HTERT RPE-1 (cell line): ENCODE data around the gene CHST8.

ENCODE experiments used
- in situ Hi-C: fragments of 300-500 bp; cut with MboI; formaldehyde crosslinking; loops from 4 replicates; pipeline ENCODE4 v1.14.3; 2020; ENCODE audit warnings: low sequenced_read_pairs

CHST8 gene

DNA sequence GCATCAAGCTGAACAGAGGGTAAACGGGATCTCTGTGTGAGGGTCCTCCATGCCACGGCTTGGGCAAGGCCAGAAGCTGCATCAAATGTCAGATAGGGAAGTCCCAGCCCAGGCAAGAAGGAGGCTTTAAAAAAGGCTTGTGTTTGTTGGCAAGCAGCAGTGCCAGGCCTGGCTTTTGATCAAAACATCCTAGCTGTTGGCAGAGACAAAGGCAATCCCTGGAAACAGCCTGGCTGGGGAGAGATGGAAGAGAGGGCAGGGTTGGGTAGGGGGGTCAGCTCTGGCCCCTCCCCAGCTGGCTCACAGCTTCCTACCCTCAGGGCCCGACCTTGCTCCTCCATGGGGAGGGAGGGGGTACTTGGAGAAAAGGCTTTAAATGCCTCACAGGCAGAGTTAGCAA lies 113.2 kb downstream of the CHST8 start:
- in situ Hi-C loops = no loop called here

DNA sequence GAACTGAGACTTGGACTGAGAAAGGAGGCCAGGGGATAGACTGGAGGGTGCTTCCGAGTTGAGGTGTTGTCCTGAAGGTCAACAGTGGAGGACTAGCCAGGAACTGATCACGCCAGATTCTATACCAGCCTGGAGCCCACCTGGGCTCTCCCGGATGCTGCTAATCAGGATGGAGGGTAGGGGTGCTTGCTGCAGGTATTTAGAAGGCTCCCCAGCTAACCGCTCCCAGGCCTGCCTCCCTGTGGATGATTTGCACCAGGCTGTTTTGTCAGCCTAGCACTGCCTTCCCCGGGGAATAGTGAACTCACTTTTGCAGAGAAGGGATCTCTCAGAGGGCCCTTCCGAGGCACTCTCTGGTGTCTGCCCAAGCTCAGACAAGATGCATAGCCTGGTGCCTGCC lies 114.4 kb downstream of the CHST8 start:
- in situ Hi-C loops = no loop called here

DNA sequence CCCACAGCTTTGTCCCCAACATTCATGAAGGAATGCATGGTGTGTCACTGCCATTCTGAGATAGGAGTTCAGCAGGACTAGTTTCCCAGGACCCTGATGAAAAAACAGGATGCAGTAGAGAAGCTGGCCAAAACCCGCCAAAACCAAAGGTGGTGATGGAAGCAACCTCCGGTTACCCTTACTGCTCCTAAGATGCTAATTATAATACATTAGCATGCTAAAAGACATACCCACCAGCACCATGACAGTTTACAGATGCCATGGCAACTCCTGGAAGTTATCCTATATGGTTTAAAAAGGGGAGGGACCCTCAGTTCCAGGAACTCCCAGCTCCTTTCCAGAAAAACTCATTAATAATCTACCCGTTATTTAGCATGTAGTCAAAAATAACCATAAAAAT lies 115.0 kb downstream of the CHST8 start:
- in situ Hi-C loops = no loop called here

DNA sequence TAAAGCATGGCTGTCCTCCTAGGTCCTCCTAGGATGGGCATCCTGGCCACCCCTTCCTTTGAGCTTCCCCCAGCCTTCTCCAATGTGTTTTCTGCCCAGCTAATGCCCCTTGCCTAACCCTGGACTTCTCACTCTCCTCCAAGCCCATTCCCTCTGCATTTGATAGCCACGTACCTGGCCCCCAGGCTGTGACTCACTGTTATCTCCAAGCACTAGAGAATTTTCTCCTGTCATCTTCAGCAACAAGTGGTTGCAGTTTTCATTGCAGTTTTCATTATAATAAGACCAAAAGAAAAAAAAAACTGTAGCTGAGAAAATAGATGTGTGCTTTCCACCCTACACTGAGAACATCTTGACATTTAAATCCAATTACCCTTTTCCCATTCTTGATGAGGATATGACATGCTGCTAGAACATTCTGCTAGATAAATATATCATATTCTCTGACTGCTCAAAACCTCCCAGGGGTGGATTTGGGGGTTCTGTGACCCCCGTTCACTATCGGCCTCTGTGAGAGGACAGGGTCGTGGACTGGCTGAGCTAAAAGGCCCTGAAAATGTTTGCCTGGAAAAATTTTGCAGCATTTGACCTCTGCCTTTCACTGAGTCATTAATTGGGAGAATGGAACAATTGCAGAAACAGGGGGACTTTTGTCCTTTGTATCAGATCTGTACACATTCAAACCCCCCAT lies 116.1 kb downstream of the CHST8 start:
- in situ Hi-C loops = no loop called here

DNA sequence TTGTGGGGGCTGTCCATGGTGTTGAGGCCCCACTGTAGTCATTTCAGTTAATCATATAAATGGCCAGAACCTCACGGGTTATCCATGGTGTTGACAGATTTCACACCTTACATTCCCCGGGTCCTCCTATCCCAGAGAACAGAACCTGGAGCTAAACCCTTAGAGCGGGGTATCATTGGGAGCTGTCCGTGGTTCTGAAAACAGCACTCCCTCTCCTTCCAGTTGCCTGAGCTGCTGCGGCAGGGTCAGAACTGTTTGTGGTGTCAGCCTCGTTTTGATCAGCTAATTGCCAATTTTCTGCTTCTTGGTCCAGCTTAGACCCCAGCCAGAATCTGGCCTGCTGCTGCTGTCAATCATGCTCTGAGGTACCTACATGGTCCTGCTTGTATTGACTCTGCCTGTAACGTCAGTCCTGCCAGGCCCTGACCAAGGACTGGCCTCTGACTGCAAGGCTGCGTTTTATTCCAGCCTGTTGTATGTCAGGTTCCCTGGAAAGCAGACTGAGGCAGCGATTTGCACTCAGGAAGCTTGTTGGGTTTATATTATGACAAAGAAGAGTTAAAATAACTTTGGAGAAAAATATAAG lies 119.2 kb downstream of the CHST8 start:
- in situ Hi-C loops = no loop called here

DNA sequence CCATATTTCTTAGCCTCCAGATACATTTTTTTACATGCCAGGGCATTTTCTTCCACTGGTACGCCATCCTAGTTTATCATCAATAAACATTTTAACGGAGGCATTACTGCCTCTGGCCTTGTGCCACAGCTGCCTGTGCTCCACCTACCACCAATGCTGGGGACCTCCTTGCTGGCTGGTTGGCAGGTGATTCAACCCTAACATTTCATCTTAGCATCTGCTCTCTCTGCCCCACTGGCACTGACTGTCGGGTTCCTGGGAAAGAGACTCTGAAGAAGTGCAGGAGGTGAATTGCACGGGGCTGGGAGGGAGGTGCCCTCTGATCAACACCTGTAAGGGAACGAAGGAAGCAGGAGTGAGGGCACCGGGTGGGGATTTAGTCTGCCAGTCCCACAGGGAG lies 123.5 kb downstream of the CHST8 start:
- in situ Hi-C loops = no loop called here

DNA sequence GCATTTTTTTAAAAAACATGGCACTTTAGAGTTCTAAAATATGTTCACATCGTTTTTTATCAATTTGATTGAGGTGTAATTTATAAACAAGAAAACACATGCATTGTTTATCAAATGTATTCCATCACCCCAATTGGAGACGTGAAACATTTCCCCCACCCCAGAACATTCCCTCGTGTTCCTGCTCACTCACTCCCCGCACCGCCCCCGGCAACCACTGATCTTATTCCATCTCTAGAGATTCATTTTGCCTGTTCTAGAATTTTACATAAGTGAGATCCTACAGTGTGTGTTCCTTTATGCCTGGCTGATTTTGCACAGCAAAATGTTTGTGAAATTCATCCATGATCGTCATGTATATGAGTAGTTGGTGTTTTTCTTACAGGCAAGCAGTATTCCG lies 124.4 kb downstream of the CHST8 start:
- in situ Hi-C loops = no loop called here

DNA sequence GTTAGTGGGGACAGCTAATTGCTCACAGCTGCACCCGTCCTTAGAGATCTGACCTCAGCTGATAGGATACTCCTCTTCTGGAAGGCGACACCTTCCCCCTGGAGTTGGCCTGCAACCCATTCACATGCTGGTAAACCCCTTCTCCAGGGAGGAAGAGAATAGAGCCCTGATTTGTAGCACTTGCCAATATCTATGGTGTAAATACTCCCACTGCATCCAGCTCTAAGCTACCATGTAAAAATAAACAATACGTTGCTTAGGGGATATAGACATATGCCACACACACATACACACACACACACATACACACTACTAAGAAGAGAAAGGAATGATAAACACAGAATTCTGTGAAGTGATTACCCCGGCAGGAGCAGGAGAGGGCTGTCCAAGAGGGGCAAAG lies 125.5 kb downstream of the CHST8 start:
- in situ Hi-C loops = no loop called here

DNA sequence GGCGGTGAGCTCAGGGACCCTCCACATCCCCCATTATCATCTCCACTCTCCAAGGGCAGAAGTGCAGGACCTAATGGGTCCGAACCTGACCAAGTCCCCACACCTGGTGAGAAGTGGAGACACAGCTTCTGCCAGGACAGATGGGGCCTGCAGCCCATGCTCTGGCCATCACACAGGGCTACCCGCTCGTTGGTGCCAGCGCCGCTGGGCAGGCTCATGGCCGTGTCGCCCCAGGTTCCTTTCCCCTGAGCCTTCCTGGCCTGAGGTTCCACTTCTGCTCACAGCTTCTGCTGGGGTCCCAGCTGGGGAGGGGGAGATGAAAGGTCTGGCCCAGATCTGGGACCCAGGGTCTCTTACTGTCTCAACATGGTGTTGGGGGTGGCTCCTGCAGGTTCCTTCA lies 126.5 kb downstream of the CHST8 start:
- in situ Hi-C loops = no loop called here

DNA sequence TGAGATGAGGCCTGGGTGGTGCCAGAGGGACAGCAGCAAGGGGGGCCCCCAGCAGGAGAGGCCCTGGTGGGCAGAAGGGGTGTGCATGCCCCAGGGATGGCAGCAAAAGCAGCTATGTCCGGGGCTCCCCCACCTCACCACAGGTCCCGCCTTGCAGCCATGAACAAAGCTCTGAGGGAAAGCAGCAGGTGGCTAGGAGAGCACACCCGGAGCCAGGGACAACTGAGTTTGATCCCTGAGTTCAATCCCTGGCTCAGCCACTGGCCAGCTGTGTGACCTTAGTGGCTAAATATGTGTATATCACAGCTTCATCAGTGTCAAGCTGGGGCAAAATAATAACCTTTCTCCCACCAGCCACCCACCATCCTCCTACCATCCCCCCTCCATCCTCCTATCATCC lies 127.3 kb downstream of the CHST8 start:
- in situ Hi-C loops = no loop called here

DNA sequence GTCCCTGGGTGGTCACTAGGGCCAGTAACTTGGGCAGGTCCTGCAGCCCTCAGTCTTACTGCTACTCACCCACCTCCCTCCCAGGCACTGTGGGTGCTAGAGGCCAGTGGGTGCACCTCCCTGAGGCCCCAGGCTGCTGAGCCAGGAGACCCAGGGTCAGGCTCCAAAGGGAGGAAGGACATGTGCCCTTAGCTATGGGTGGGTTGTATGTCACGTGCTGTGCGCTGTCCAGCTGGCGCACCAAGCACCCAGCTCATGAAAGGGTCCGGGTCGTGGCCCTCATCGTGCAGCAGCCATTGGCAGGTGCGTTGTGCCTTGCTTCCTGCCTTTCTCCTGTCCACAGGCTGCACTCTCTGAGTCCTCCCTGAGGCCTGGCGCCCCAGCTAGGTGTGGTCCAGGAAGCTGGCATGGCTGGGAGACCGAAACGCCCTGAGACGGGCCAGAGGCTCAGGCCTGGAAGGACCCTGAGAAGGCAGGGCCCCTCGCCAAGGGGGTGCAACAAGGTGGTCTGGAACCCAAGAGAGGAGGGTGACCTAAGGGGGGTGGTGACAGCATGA lies 127.9 kb downstream of the CHST8 start:
- in situ Hi-C loops = no loop called here

DNA sequence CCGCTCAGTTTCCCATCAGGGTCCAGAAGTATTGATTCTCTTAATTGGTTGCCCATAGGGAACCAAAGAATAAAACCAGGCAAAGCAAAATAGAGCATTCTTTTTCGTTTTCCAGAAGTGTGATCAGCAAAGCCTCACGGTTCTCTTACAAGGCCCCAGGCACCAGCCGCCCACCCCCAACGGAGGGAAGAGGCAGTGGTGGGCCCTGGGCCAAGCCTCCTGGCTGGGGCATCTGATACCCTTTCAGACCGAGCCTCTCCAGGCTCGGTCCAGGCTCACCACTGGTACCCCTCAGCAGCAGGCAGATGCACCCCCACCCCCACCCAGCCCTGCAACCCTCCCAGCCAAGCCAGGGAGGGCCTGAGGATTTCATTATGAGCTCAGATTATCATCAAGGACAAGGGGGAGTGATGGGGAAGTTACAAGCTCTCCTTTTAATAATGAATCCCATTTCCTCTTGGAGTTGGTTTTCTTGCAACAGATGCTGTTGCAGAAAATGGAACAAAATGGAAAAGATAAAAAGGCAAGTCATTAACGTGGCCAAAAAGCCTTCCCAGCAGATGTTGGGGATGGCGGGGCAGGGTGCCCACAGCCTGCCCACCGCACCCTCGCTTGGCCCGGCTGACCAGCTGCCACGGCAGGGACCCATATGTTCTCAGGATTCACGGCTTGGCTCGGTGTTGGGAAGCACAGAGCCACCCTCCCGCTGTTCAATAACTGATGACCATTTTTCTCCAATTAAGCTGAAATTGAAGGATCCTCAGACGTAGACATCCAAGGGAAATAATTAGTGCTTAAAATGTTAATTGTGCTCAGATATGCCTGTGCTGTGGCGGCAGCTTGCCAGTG lies 129.1 kb downstream of the CHST8 start:
- in situ Hi-C loops = no loop called here

DNA sequence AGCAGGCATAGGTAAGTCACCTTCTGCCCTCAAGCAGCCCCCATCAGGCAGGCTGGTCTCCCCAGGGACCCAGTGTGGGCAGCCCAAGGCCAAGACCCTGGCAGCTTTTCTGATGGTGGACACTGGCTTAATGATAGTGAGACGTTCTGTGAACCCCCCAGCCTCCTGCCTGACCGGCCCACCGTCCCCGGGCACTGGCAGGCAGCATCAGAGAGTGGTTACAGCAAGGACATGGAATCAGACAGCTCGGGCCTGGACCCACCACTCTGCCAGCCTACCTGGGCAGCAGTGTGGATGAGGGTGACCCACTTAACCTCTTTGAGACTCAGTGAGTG lies 129.7 kb downstream of the CHST8 start:
- in situ Hi-C loops = no loop called here

DNA sequence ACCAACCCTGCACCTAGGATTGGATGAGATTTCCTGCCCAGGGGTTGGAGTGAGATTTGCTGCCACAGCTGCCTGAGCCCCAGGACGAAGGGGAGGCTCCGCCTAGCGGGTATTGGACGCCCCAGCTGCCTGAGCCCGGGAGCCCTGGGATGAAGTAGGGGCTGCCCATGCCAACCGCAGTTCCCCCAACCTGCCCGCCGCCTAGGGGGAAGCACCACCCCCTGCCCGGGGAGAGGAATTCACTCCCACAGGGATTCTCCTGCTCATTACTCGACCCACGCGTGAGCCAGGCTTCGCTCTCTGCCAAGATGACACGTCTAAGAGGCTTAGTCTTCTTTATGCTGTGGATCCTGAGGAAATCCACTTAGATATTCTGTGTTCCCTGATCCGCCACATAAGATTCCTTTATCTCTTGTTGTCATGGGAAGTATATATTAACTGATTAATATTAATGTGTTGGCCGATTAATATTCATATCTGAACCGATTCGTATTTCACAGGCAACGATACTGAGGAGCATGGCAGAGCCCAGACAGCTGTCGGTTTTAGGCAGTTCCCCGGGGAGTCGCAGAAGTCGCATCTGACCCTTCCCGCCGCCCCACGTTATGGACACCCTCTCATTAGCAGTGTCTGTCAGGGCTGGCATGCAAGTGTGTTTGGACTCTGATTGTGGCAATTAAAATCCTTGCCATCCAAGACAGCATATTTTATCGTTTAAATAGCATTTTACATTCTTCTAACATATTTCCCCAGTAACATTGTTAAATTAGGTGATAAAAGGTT lies 130.5 kb downstream of the CHST8 start:
- in situ Hi-C loops = no loop called here

DNA sequence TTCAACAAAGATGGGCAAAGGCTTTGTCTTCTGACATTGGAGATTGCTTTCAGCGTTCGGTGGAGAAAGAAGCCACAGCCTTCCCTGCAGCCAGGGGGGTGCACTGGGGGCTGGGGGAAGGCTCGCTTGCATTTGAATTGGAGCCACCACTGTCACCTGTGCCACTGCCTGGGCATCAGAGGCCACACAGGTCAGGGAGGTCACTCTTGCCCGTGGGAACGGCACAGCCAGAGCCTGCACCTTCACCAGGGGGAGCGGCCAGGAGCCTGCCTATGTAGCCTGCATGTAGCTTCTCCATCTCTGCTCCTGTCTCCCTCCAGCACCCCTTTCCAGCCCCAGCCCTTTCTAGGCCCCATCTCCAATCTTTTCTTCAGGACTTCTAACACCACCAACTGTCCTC lies 131.2 kb downstream of the CHST8 start:
- in situ Hi-C loops = no loop called here

DNA sequence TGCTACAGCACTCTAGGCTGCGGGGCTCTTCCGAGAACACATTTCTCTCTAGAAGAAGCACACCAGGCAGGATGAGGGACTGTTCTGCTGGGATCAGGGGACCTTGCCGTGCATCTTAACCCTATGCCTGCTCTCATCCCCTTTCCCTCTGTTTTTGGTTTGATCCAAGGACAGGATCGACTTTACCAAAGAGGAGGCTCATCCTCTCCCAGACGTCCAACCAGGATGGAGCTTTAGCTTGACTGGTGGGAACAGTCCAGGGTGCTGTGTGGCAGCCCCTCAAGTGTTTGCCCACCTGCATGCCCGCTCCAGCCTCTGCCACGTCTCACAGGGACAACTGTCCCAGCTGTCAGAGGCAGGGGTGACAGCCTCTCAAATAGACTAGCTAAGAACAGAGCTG lies 132.6 kb downstream of the CHST8 start:
- in situ Hi-C loops = no loop called here

DNA sequence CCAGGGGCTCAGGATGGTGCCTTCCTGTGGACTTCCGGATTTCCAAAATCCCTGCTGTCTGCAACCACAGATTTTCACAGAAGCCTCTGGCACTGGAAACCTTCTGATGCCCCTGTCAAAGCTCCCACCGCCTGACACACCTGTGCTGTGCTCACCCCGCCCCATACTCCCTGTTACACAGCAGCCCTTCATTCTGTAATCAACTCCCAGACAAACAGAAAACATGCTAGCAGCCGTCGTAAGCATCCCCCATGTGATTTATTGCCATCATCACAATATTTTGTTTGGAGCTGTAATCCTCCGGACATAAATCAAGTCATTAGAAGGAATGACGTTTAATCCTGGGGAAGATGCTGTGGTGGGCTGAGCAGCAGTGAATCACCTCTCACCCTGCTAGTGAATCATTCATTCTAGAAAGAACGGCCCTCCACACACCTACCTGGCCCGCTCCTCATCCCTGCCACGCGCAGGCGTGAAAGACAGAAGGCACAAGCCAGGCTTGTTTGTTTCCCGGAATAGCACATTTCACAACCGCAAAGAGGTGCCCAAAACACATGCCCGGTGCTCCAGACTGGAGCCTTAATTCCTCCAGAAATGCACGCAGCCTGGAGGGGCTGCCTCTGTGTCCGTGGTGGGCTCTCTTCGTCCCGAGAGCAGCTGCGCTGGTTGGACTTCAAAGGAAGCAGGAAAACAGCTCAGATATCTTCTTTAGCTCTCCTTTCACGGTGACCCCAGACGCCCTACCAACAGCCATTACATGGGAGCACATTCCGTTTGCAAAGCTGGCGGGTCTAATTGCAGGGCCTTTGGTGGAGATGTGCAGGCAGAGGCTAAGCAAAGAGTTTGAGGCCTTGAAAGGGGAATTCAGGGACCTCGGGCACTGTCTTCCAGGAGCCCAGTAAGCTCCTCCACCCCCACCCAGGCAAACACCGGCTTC lies 133.6 kb downstream of the CHST8 start:
- in situ Hi-C loops = no loop called here

DNA sequence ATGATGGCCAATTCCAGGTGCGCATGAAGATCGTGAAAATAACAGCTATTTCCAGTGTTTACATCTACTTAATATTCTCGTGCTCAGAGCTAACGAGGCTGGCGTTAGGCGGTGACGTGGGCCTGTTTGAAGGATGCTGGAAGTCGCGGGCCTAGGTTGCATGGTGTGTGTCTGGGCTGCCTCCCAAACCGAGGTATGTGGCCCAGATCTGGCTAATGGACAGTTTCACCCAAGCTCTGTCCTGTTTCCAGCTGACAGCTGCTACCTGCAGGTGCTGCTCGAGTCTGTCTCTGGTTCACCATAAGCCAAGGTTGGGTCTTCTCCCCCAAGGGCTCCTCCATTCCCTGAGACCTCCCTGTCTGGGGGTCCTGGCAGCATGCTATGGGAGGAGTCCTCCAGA lies 134.4 kb downstream of the CHST8 start:
- in situ Hi-C loops = no loop called here

DNA sequence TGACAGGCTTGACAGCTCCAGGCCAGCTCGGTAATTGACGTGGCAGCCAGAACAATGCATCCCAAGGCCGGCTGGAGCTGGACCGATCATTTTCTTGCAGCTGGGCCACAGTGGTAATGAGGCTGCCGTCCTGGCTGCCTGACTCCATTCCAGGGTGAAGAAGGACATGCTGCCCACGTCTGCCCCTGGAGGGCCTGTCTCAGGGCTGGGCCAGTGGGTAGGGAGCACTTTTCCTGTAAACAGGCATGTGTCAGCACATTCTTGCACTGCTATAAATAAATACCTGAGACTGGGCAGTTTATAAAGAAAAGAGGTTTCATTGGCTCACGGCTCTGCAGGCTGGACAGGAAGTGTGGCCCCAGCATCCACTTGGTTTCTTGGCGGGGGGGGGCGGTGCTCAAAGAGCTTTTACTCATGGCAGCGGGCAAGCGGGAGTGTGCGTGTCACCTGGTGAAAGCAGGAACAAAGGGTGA lies 136.8 kb downstream of the CHST8 start:
- in situ Hi-C loops = no loop called here

DNA sequence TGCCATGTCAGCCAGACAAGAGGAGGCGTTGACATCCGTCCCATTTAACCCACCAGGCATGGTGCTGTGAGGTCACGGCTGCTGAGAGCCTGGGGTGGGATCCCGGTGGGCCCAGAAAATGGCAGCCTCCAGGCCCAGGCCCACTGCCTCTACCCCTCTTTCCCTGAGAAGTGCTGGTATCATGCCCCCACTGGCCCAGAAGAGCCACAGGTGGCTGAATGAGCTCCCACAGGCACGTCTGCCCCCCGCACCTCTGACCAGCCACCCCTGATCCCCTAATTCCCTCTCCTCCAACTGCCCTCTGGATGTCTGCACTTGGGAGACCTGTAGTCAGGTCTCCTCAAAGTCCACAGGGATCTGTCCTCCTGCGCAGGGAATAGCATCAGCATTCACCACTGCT lies 137.6 kb downstream of the CHST8 start:
- in situ Hi-C loops = no loop called here
